Cardiac muscle cell (in vitro differentiated cells and primary cell): ENCODE measurements around the gene CD48. TPM values are rescaled to one million over a fixed set of nuclear protein-coding genes. Genes with fewer than 3 reads are reported as not detected.

Source experiments
- polyA plus RNA-seq: library from polyadenylated mRNA; unstranded; fragments of >200 nt; fragmentation: Nextera tagmentation; extraction: Ambion mirVana; gene quantifications from 2 replicates; pipeline ENCODE4 v1.2.1, GENCODE V29; 2016
- total RNA-seq: library from RNA; depleted of rRNA; stranded (reverse); fragments of >200 nt; gene quantifications from 2 replicates; pipeline ENCODE4 v1.2.3, GENCODE V29; 2016

CD48 gene
- total and polyA plus RNA-seq, 2 experiments from 2014 or later, result not detected

Other genes starting within 250 kb of the CD48 start
- gene SLAMF6, start 188.6 kb downstream of the CD48 start, total RNA-seq, result not detected in 2 replicates
- not detected in 2 replicates for gene SLAMF6, start 188.6 kb downstream of the CD48 start, polyA plus RNA-seq
- gene CD84, start 132.3 kb downstream of the CD48 start, total RNA-seq, result not detected in 2 replicates
- not detected in 2 replicates for gene CD84, start 132.3 kb downstream of the CD48 start, polyA plus RNA-seq
- gene SLAMF1, start 64.8 kb downstream of the CD48 start, total RNA-seq, result not detected in 2 replicates
- 0.10 TPM in 1 of 2 replicates, not detected in the other for gene SLAMF1, start 64.8 kb downstream of the CD48 start, polyA plus RNA-seq
- gene SLAMF7, start 27.4 kb upstream of the CD48 start, total RNA-seq, result not detected in 2 replicates
- gene SLAMF7, start 27.4 kb upstream of the CD48 start, polyA plus RNA-seq, result 0.25 TPM in 1 of 2 replicates, not detected in the other
- gene LY9, start 84.4 kb upstream of the CD48 start, total RNA-seq, result not detected in 2 replicates
- not detected in 2 replicates for gene LY9, start 84.4 kb upstream of the CD48 start, polyA plus RNA-seq
- not detected in 2 replicates for gene CD244, start 151.1 kb upstream of the CD48 start, total RNA-seq
- 0.11 TPM in 1 of 2 replicates, not detected in the other for gene CD244, start 151.1 kb upstream of the CD48 start, polyA plus RNA-seq
- gene ITLN1, start 173.4 kb upstream of the CD48 start, total RNA-seq, result 0.21 TPM in 1 of 2 replicates, not detected in the other
- gene ITLN1, start 173.4 kb upstream of the CD48 start, polyA plus RNA-seq, result 0.34 TPM in 1 of 2 replicates, not detected in the other
- not detected in 2 replicates for gene ITLN2, start 243.0 kb upstream of the CD48 start, total RNA-seq
- gene ITLN2, start 243.0 kb upstream of the CD48 start, polyA plus RNA-seq, result not detected in 2 replicates